Spleen (tissue), 7 donors: Measurements from ENCODE around the gene NPPB.

Source experiments
- CTCF ChIP-seq, 11 experiments: fragments of 200-600 bp in 7 of 11; fragments of 450-650 bp in 4 of 11; sonication (generic) in 4 of 11; IDR thresholded peaks in 8 of 11; conservative IDR thresholded peaks in 3 of 11; 1 replicate in 7 of 11; 2 replicates in 4 of 11; pipeline versions ENCODE4 v1.4.0 to v1.8.0; 2016 to 2021; ENCODE audit warnings: antibody characterized with exemption in 11 of 11, inconsistent platforms in 4 of 11, mild to moderate bottlenecking in 1 of 11
- POLR2A ChIP-seq, 3 donors: fragments of 450-650 bp; IDR thresholded peaks; one replicate each; pipeline ENCODE4 v1.5.1; 2017; ENCODE audit warnings: antibody characterized with exemption in 3 of 3, mild to moderate bottlenecking in 1 of 3
- POLR2AphosphoS5 ChIP-seq, 3 donors: sonication (generic); formaldehyde crosslinking; IDR thresholded peaks; one replicate each; pipeline ENCODE4 v1.5.1; 2017; ENCODE audit warnings: antibody characterized with exemption in 3 of 3
- donor health status: DM: no; HTN: no; CAD: no; lungs with moderate emphysema.
- donor health status: DM: no; HTN: no; CAD: no.
- donor health status: DM: no; HTN: no; CAD: no.

DNA sequence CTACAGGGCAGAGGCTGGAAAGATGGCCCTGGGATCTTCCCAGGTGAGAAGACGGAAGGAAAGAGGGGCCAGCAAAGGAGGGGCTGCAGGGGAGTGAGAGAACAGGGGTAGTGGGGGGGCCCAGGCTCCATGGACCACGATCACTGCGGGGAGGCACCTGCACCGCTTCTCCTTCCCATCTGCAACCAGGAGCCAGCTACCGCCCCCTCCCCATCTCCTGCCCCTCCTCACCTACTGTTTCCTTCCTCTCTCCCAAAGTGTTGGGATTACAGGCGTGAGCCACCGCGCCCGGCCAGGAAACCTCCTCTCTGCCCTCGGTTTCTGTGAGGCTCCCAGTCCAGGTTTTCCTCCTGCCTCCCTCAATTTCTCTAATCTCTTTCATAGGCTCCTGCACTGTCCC, 48.1 kb upstream of the NPPB start:
- TF ChIP-seq POLR2AphosphoS5 (IDR thresholded peaks at IDR 0.05), result no peak
- no peak for TF ChIP-seq CTCF (IDR thresholded peaks at IDR 0.05 in 8 of 11, conservative IDR thresholded peaks at IDR 0.05 in 3 of 11)
- no peak for TF ChIP-seq POLR2A (IDR thresholded peaks at IDR 0.05)
